ENCODE measurements around the gene TTC3. TPM values are rescaled to one million over a fixed set of nuclear protein-coding genes. Genes with fewer than 3 reads are reported as not detected.

The TTC3 gene
- total and polyA plus RNA-seq, 9 of the 15 experiments (the other 6 are each of a cell fraction or from before 2014, with no cell fraction given), result 17.5 to 92.0 (median 59.5) TPM

DNA sequence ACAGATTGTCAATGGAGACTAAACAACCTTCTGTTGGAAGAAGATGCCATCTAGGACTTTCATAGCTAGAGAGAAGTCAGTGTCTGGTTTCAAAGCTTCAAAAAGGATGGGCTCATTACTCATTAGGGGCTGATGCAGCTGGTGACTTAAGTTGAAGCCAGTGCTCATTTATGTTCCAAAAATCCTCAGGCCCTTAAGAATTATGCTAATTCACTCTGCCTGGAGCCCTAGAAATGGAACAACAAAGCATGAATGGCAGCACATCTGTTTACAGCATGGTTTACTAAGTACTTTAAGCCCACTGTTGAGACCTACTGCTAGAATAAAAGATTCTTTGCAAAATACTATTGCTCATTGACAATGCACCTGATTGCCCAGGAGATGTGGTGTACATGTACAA is 63.7 kb downstream of the TTC3 start (continued):
- TF ChIP-seq, protein P1, sequence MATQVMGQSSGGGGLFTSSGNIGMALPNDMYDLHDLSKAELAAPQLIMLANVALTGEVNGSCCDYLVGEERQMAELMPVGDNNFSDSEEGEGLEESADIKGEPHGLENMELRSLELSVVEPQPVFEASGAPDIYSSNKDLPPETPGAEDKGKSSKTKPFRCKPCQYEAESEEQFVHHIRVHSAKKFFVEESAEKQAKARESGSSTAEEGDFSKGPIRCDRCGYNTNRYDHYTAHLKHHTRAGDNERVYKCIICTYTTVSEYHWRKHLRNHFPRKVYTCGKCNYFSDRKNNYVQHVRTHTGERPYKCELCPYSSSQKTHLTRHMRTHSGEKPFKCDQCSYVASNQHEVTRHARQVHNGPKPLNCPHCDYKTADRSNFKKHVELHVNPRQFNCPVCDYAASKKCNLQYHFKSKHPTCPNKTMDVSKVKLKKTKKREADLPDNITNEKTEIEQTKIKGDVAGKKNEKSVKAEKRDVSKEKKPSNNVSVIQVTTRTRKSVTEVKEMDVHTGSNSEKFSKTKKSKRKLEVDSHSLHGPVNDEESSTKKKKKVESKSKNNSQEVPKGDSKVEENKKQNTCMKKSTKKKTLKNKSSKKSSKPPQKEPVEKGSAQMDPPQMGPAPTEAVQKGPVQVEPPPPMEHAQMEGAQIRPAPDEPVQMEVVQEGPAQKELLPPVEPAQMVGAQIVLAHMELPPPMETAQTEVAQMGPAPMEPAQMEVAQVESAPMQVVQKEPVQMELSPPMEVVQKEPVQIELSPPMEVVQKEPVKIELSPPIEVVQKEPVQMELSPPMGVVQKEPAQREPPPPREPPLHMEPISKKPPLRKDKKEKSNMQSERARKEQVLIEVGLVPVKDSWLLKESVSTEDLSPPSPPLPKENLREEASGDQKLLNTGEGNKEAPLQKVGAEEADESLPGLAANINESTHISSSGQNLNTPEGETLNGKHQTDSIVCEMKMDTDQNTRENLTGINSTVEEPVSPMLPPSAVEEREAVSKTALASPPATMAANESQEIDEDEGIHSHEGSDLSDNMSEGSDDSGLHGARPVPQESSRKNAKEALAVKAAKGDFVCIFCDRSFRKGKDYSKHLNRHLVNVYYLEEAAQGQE (IDR thresholded peaks at IDR 0.05; ENCODE audit: borderline replicate concordance), result no peak
- TF ChIP-seq, protein P1 (CRISPR knock-in tag; IDR thresholded peaks at IDR 0.05; ENCODE audit: low read depth), result no peak

DNA sequence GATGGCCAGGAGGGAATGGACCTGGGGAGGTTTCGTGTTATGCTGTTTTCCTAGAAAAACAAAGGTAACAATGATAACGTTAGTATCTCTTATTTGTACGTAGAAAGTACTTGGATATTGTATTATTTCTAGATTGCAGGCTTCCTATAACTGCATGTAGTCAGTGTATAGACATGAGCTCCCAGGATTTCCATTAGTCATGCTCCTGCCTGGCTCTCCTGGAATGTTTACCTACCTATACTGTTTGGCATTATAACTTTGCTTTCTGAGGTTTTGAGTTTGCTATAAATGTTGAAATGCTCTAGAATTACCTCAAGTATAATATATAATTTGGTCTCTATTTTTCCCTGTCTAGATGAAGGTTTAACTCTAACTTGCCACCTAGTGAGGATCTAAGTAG is 66.1 kb downstream of the TTC3 start:
- Histone ChIP-seq H3K27me3 (ENCODE audit: control insufficient read depth in 2 of 2, insufficient read depth in 2 of 2, low read length in 2 of 2) (no peaks in the 10 kb centered on the region), H3K9me1 (ENCODE audit: control insufficient read depth, insufficient read depth, low read length) (no peaks in the 10 kb centered on the region), H2AFZ (ENCODE audit: low read depth, low read length) (no peak overlapping the region), H3K9me3 (replicated peaks; ENCODE audit: control insufficient read depth, insufficient read depth, low read depth, low read length) (no peaks in the 10 kb centered on the region), H3K27ac (ENCODE audit: extremely low read depth, low read depth, low read length) (peak overlapping the region; percentile 2; the same call in 1 of the 3 replicates), H4K20me1 (replicated peaks; ENCODE audit: control insufficient read depth, insufficient read depth, low read length) (no peaks in the 10 kb centered on the region), H3K9ac (ENCODE audit: insufficient read depth in 1 of 2, low read depth in 2 of 2, low read length in 2 of 2) (no peak overlapping the region), H3K4me1 (replicated peaks in 1 of 2; ENCODE audit: control insufficient read depth in 2 of 2, insufficient read depth in 2 of 2, low read length in 2 of 2) (no peaks in the 10 kb centered on the region), H3K4me2 (ENCODE audit: insufficient read depth, low read length) (no peak overlapping the region), H3K36me3 (ENCODE audit: control insufficient read depth, insufficient read depth, low read length) (peaks cover 63% of the 10 kb centered on the region), H3K79me2 (ENCODE audit: control insufficient read depth, insufficient read depth, low read length) (no peaks in the 10 kb centered on the region), H3K4me3 (no peak overlapping the region)
- in situ Hi-C loops (cut with MboI), result no loop called here
- TF ChIP-seq, protein P2, sequence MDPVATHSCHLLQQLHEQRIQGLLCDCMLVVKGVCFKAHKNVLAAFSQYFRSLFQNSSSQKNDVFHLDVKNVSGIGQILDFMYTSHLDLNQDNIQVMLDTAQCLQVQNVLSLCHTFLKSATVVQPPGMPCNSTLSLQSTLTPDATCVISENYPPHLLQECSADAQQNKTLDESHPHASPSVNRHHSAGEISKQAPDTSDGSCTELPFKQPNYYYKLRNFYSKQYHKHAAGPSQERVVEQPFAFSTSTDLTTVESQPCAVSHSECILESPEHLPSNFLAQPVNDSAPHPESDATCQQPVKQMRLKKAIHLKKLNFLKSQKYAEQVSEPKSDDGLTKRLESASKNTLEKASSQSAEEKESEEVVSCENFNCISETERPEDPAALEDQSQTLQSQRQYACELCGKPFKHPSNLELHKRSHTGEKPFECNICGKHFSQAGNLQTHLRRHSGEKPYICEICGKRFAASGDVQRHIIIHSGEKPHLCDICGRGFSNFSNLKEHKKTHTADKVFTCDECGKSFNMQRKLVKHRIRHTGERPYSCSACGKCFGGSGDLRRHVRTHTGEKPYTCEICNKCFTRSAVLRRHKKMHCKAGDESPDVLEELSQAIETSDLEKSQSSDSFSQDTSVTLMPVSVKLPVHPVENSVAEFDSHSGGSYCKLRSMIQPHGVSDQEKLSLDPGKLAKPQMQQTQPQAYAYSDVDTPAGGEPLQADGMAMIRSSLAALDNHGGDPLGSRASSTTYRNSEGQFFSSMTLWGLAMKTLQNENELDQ (CRISPR knock-in tag; IDR thresholded peaks at IDR 0.05; ENCODE audit: borderline replicate concordance), result no peak
- TF ChIP-seq NFE2 (IDR thresholded peaks at IDR 0.05; ENCODE audit: low read depth) (peak; percentile 14; the same call in 1 of the 2 replicates), NUFIP1 (IDR thresholded peaks at IDR 0.05; ENCODE audit: partially characterized antibody) (no peak), C11orf30 (IDR thresholded peaks at IDR 0.05; ENCODE audit: low read depth) (0 out of 2 replicates have a peak, but pooled peaks have one; percentile 12), PRPF4 (IDR thresholded peaks at IDR 0.05; ENCODE audit: insufficient read depth, low read depth, low read length, poor library complexity, severe bottlenecking) (no peak)
- TF ChIP-seq, protein P3, sequence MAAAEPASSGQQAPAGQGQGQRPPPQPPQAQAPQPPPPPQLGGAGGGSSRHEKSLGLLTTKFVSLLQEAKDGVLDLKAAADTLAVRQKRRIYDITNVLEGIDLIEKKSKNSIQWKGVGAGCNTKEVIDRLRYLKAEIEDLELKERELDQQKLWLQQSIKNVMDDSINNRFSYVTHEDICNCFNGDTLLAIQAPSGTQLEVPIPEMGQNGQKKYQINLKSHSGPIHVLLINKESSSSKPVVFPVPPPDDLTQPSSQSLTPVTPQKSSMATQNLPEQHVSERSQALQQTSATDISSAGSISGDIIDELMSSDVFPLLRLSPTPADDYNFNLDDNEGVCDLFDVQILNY (CRISPR knock-in tag; IDR thresholded peaks at IDR 0.05), result no peak
- DNase-seq (ENCODE audit: extremely low read depth in 1 of 4, low spot score in 3 of 4) (no peak), ATAC-seq (peak; percentile 34; the same call in 1 of the 3 replicates), FAIRE-seq (no peak)
- POLR2A ChIA-PET, result no interaction called here
- no TSS peak for BruUV-seq (replicated peaks)
- intact Hi-C loops (cut with micrococcal nuclease), result no loop called here
- 71% methylated on average over 3 of the region's 3 CpGs for whole genome bisulfite sequencing (ENCODE audit: insufficient coverage, low coverage, missing lambda C conversion rate)
- CTCF ChIA-PET (ENCODE audit: low intra/inter-chr PET ratio), result no interaction called here
